ENCODE measurements around the gene PLXNC1. TPM values are rescaled to one million over a fixed set of nuclear protein-coding genes. Genes with fewer than 3 reads are reported as not detected.

Gene PLXNC1
- total and polyA plus RNA-seq, 7 experiments from 2014 or later: 2.5 to 57.2 (median 12.6) TPM

GRCh38 chr12:94261786-94262185, 113.4 kb downstream of the PLXNC1 start:
- Histone ChIP-seq H3K9me3 (ENCODE audit: control insufficient read depth in 2 of 3, low read length in 3 of 3) (no peaks in the 10 kb centered on the region), H3K4me3 (ENCODE audit: low read length) (peak overlapping the region; percentile 94), H3K27me3 (ENCODE audit: control insufficient read depth in 2 of 2, insufficient read depth in 2 of 2, low read length in 2 of 2) (no peaks in the 10 kb centered on the region), H3K36me3 (ENCODE audit: control insufficient read depth in 2 of 3, insufficient read depth in 3 of 3, low read length in 3 of 3) (peaks cover 0 to 4% (median 0%) of the 10 kb centered on the region in 3 experiments), H3K27ac (ENCODE audit: low read depth, low read length) (peak overlapping the region; percentile 91), H3K4me1 (ENCODE audit: control insufficient read depth in 2 of 2, insufficient read depth in 2 of 2, low read length in 2 of 2) (peaks cover 15 to 18% of the 10 kb centered on the region in 2 donors)
- intact Hi-C loops (cut with micrococcal nuclease): loop anchor here (1.0 to 5.0 kb wide), 15 partner anchors 21 to 883 kb away; partner anchors contain the start of genes CEP83 (in 2 of the 2), CRADD (in 1 of the 2), NDUFA12 (in 1 of the 2) and UBE2N (in 1 of the 2)
- Mint-ChIP-seq H3K9me3 (no peaks in the 10 kb centered on the region), H3K36me3 (peaks cover 11 to 47% (median 14%) of the 10 kb centered on the region in 5 donors), H3K4me1 (peaks cover 25 to 46% (median 40%) of the 10 kb centered on the region in 7 donors), H3K27me3 (no peaks in the 10 kb centered on the region), H3K4me3 (peak overlapping the region; percentile 80 to 99 (median 97)), H3K27ac (peak overlapping the region; percentile 91 to 100 (median 99))
- ChIA-PET POLR2A (interaction anchor here (1.0 to 2.7 kb wide), 7 partner anchors 12 to 783 kb away, joined by 3 to 25 read pairs (median 5); partner anchors contain the start of gene CEP83), CTCF (interaction anchor here (0.6 kb wide), 1 partner anchor 264 kb away, joined by 3 read pairs; no protein-coding TSS in a partner anchor)
- no peak for DNase-seq
- ATAC-seq: no peak

- Histone ChIP-seq H3K27me3 (ENCODE audit: control insufficient read depth in 2 of 2, insufficient read depth in 2 of 2, low read length in 2 of 2) (no peaks in the 10 kb centered on the region), H3K9me3 (ENCODE audit: control insufficient read depth in 2 of 3, low read length in 3 of 3) (no peaks in the 10 kb centered on the region), H3K27ac (ENCODE audit: low read depth, low read length) (peak overlapping the region; percentile 91), H3K4me3 (ENCODE audit: low read length) (peak overlapping the region; percentile 94), H3K4me1 (ENCODE audit: control insufficient read depth in 2 of 2, insufficient read depth in 2 of 2, low read length in 2 of 2) (peaks cover 15 to 18% of the 10 kb centered on the region in 2 donors), H3K36me3 (ENCODE audit: control insufficient read depth in 2 of 3, insufficient read depth in 3 of 3, low read length in 3 of 3) (peaks cover 0 to 4% (median 0%) of the 10 kb centered on the region in 3 experiments)
- Mint-ChIP-seq H3K27me3 (no peaks in the 10 kb centered on the region), H3K4me1 (peaks cover 23 to 52% (median 46%) of the 10 kb centered on the region in 7 donors), H3K36me3 (peaks cover 14 to 46% (median 17%) of the 10 kb centered on the region in 5 donors), H3K27ac (peak overlapping the region; percentile 91 to 100 (median 99)), H3K9me3 (no peaks in the 10 kb centered on the region), H3K4me3 (peak overlapping the region; percentile 80 to 99 (median 97))
- intact Hi-C loops (cut with micrococcal nuclease): loop anchor here (1.0 to 5.0 kb wide), 16 partner anchors 20 to 884 kb away; partner anchors contain the start of genes CEP83 (in 2 of the 2), CRADD (in 1 of the 2), NDUFA12 (in 1 of the 2) and PLXNC1 (in 1 of the 2)
- DNase-seq (peak; percentile 50 to 81 (median 72)), ATAC-seq (peak; percentile 89)
- POLR2A ChIA-PET: interaction anchor here (0.5 to 2.7 kb wide), 15 partner anchors 11 to 1933 kb away, joined by 3 to 25 read pairs (median 4); partner anchors contain the start of genes CEP83 and MRPL42
- CTCF ChIA-PET: interaction anchor here (0.6 kb wide), 1 partner anchor 122 kb away, joined by 4 read pairs; no protein-coding TSS in a partner anchor
Measured at GRCh38 chr12:94262228-94263010, 114.0 kb downstream of the PLXNC1 start.

- no peaks in the 10 kb centered on the region for H3K9me3 Mint-ChIP-seq
- peaks cover 25 to 58% (median 51%) of the 10 kb centered on the region in 7 donors for H3K4me1 Mint-ChIP-seq
- H3K9me3 ChIP-seq (ENCODE audit: control insufficient read depth in 2 of 3, low read length in 3 of 3): no peaks in the 10 kb centered on the region
- DNase-seq (peak; percentile 16 to 70 (median 55)), ATAC-seq (peak; percentile 78)
- ChIA-PET POLR2A (interaction anchor here (0.5 to 2.7 kb wide), 14 partner anchors 11 to 1932 kb away, joined by 3 to 25 read pairs (median 4); partner anchors contain the start of gene MRPL42), CTCF (interaction anchor here (0.6 kb wide), 1 partner anchor 121 kb away, joined by 4 read pairs; no protein-coding TSS in a partner anchor)
- H3K4me1 ChIP-seq (ENCODE audit: control insufficient read depth in 2 of 2, insufficient read depth in 2 of 2, low read length in 2 of 2): peaks cover 15 to 18% of the 10 kb centered on the region in 2 donors
- H3K27ac ChIP-seq (ENCODE audit: low read depth, low read length): peak overlapping the region; percentile 91
- peaks cover 15 to 47% (median 22%) of the 10 kb centered on the region in 5 donors for H3K36me3 Mint-ChIP-seq
- no peaks in the 10 kb centered on the region for H3K27me3 ChIP-seq (ENCODE audit: control insufficient read depth in 2 of 2, insufficient read depth in 2 of 2, low read length in 2 of 2)
- H3K27me3 Mint-ChIP-seq: no peaks in the 10 kb centered on the region
- peak overlapping the region; percentile 94 for H3K4me3 ChIP-seq (ENCODE audit: low read length)
- H3K36me3 ChIP-seq (ENCODE audit: control insufficient read depth in 2 of 3, insufficient read depth in 3 of 3, low read length in 3 of 3): peaks cover 0 to 4% (median 0%) of the 10 kb centered on the region in 3 experiments
- intact Hi-C loops (cut with micrococcal nuclease): loop anchor here (1.0 to 5.0 kb wide), 10 partner anchors 32 to 884 kb away; partner anchors contain the start of genes CEP83 (in 1 of the 2), NDUFA12 (in 1 of the 2), PLXNC1 (in 1 of the 2) and UBE2N (in 1 of the 2)
- H3K27ac Mint-ChIP-seq: peak overlapping the region; percentile 91 to 100 (median 99)
- H3K4me3 Mint-ChIP-seq: peak overlapping the region; percentile 80 to 99 (median 97)
Measured at GRCh38 chr12:94263011-94263811, 114.8 kb downstream of the PLXNC1 start.

- H3K27me3 ChIP-seq (ENCODE audit: control insufficient read depth in 2 of 2, insufficient read depth in 2 of 2, low read length in 2 of 2): no peaks in the 10 kb centered on the region
- no peak for ATAC-seq
- H3K4me3 ChIP-seq (ENCODE audit: low read length): peak overlapping the region; percentile 94
- no peak for DNase-seq
- Mint-ChIP-seq H3K27ac (peak overlapping the region; percentile 91 to 100 (median 99)), H3K36me3 (peaks cover 17 to 49% (median 28%) of the 10 kb centered on the region in 5 donors), H3K27me3 (no peaks in the 10 kb centered on the region), H3K4me1 (peaks cover 27 to 64% (median 58%) of the 10 kb centered on the region in 7 donors), H3K9me3 (no peaks in the 10 kb centered on the region), H3K4me3 (peak overlapping the region; percentile 80 to 99 (median 97))
- CTCF ChIA-PET: no interaction called here
- H3K27ac ChIP-seq (ENCODE audit: low read depth, low read length): peak overlapping the region; percentile 91
- H3K9me3 ChIP-seq (ENCODE audit: control insufficient read depth in 2 of 3, low read length in 3 of 3): no peaks in the 10 kb centered on the region
- peaks cover 15 to 18% of the 10 kb centered on the region in 2 donors for H3K4me1 ChIP-seq (ENCODE audit: control insufficient read depth in 2 of 2, insufficient read depth in 2 of 2, low read length in 2 of 2)
- intact Hi-C loops (cut with micrococcal nuclease): loop anchor here (1.0 to 5.0 kb wide), 10 partner anchors 33 to 885 kb away; partner anchors contain the start of genes CEP83 (in 1 of the 2), NDUFA12 (in 1 of the 2), PLXNC1 (in 1 of the 2) and UBE2N (in 1 of the 2)
- peaks cover 0 to 4% (median 0%) of the 10 kb centered on the region in 3 experiments for H3K36me3 ChIP-seq (ENCODE audit: control insufficient read depth in 2 of 3, insufficient read depth in 3 of 3, low read length in 3 of 3)
- POLR2A ChIA-PET: no interaction called here
Measured at GRCh38 chr12:94263905-94264561, 115.7 kb downstream of the PLXNC1 start.

GRCh38 chr12:94264736-94265485, 116.5 kb downstream of the PLXNC1 start:
- DNase-seq (no peak), ATAC-seq (no peak)
- intact Hi-C loops (cut with micrococcal nuclease): loop anchor here (5.0 kb wide), 3 partner anchors 267 to 823 kb away; partner anchors contain the start of gene UBE2N (in 1 of the 2)
- Histone ChIP-seq H3K4me1 (ENCODE audit: control insufficient read depth in 2 of 2, insufficient read depth in 2 of 2, low read length in 2 of 2) (peaks cover 15 to 18% of the 10 kb centered on the region in 2 donors), H3K36me3 (ENCODE audit: control insufficient read depth in 2 of 3, insufficient read depth in 3 of 3, low read length in 3 of 3) (peaks cover 0 to 4% (median 0%) of the 10 kb centered on the region in 3 experiments), H3K27me3 (ENCODE audit: control insufficient read depth in 2 of 2, insufficient read depth in 2 of 2, low read length in 2 of 2) (no peaks in the 10 kb centered on the region), H3K4me3 (ENCODE audit: low read length) (no peak overlapping the region), H3K27ac (ENCODE audit: low read depth, low read length) (no peak overlapping the region), H3K9me3 (ENCODE audit: control insufficient read depth in 2 of 3, low read length in 3 of 3) (no peaks in the 10 kb centered on the region)
- no peaks in the 10 kb centered on the region for H3K9me3 Mint-ChIP-seq
- ChIA-PET CTCF (no interaction called here), POLR2A (interaction anchor here (0.5 kb wide), 1 partner anchor 1781 kb away, joined by 3 read pairs; no protein-coding TSS in a partner anchor)
- peaks cover 17 to 53% (median 32%) of the 10 kb centered on the region in 5 donors for H3K36me3 Mint-ChIP-seq
- H3K27ac Mint-ChIP-seq: peak overlapping the region in 3 of 9 donors; percentile 16 to 99 (median 99)
- peaks cover 29 to 69% (median 65%) of the 10 kb centered on the region in 7 donors for H3K4me1 Mint-ChIP-seq
- H3K27me3 Mint-ChIP-seq: no peaks in the 10 kb centered on the region
- peak overlapping the region in 5 of 10 donors; percentile 6 to 36 (median 12) for H3K4me3 Mint-ChIP-seq
